ENCODE data around the gene FUT6. TPM values are rescaled to one million over a fixed set of nuclear protein-coding genes. Genes with fewer than 3 reads are reported as not detected.

FUT6 gene
- total RNA-seq, 1 donor from 2014 or later = not detected

DNA sequence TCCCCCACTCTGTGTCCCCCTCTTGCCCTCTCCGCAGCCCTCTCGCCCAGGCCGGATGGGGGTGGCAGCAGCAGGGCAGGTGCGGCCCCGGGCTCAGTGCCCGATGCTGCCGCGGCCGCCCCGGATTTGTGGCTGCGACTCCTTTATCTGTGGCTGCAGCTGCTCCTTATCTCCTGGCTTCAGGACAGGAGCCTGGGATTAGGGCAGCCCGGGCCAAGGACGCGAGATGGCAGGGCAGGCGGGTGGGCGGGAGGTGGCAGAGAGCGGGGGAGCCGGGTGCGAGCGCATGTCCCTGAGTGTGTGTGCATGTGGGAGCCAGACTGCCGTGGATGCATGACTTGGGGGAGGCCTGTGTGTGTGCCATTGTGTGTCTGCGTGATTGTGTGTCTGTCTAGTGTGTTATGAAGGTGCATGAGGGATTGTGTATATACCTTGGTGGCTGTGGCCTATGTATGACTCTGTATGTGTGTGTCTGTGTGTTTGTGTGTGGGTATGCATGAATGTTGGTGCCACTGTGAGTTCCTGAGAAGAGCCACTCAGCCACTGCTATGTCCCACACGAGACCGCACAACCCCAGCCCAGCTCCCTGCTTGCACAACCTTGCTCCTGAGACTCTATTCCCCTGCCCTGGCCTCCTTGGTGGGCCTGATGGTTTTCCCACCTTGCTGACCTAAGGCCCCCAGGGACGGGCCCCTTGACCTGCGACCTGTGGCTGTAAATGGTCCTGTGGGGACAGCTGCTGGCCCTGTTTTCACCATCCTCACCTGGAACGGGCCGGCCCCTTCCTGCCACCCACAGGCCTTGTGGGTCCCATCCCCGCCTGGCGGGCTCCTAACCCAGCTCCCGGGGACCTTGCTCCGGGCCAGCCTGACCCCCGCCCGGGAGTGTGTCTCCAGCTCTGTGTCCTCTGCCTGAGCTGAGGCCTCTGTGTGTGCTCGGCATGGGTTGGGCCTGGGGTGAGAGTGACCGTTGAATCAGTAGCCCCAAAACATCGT, 40.0 kb downstream of the FUT6 start:
- no peak for DNase-seq
- intact Hi-C loops (cut with micrococcal nuclease) = no loop called here
- H3K27ac Mint-ChIP-seq = no peak overlapping the region
- CTCF ChIA-PET = no interaction called here
- POLR2A ChIA-PET = no interaction called here
- H3K36me3 Mint-ChIP-seq (ENCODE audit: low read depth) = no peaks in the 10 kb centered on the region
- no peak for ATAC-seq (ENCODE audit: low read depth)
- H3K9me3 Mint-ChIP-seq = no peaks in the 10 kb centered on the region
- H3K4me3 Mint-ChIP-seq = no peak overlapping the region
- TF ChIP-seq, protein P1, sequence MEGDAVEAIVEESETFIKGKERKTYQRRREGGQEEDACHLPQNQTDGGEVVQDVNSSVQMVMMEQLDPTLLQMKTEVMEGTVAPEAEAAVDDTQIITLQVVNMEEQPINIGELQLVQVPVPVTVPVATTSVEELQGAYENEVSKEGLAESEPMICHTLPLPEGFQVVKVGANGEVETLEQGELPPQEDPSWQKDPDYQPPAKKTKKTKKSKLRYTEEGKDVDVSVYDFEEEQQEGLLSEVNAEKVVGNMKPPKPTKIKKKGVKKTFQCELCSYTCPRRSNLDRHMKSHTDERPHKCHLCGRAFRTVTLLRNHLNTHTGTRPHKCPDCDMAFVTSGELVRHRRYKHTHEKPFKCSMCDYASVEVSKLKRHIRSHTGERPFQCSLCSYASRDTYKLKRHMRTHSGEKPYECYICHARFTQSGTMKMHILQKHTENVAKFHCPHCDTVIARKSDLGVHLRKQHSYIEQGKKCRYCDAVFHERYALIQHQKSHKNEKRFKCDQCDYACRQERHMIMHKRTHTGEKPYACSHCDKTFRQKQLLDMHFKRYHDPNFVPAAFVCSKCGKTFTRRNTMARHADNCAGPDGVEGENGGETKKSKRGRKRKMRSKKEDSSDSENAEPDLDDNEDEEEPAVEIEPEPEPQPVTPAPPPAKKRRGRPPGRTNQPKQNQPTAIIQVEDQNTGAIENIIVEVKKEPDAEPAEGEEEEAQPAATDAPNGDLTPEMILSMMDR (IDR thresholded peaks at IDR 0.05) = no peak
- peaks cover 29% of the 10 kb centered on the region for H3K27me3 Mint-ChIP-seq
- peaks cover 21% of the 10 kb centered on the region for H3K4me1 Mint-ChIP-seq

DNA sequence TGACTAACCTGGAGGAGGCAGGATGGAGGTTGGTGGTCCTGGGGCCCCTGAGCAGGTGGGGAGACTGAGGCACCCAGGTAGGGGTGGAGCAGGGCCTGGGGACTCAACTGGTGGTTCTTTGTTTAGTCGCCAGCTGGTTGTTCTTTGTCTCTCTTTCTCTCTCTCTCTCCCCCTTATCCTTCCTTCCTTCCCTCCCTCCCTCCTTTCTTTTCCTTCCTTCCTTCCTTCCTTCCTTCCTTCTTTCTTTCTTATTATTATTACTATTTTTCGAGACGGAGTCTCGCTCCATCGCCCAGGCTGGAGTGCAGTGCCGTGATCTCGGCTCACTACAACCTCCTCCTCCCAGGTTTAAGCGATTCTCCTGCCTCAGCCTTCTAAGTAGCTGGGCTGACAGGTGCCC, 41.3 kb downstream of the FUT6 start:
- no peaks in the 10 kb centered on the region for H3K36me3 Mint-ChIP-seq (ENCODE audit: low read depth)

DNA sequence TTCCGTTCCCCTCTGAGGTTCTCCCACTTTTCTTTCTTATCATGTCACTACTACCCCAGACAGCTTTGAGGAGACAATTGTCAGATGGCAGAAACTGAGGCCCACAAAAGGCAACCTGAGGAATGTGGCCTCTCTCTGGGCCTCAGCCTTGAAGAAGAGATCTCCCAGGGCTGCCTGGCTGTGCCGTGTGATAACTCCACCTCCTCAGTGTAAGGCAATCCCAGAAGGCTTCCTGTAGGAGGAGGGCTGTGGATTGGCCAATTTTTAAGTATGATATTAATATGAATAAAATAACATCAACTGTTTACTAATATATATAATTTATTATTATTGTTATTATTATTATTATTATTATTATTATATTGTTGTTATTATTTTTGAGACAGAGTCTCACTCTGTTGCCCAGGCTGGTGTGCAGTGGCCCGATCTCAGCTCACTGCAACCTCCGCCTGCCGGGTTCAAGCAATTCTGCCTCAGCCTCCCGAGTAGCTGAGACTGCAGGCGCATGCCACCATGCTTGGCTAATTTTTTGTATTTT, 44.1 kb downstream of the FUT6 start:
- intact Hi-C loops (cut with micrococcal nuclease) = no loop called here
- Mint-ChIP-seq H3K9me3 (no peaks in the 10 kb centered on the region), H3K27me3 (peaks cover 12% of the 10 kb centered on the region), H3K4me1 (peaks cover 8% of the 10 kb centered on the region), H3K27ac (no peak overlapping the region), H3K4me3 (no peak overlapping the region), H3K36me3 (ENCODE audit: low read depth) (peaks cover 7% of the 10 kb centered on the region)
- ChIA-PET POLR2A (no interaction called here), CTCF (interaction anchor here (1.2 kb wide), 1 partner anchor 9 kb away, joined by 3 read pairs; no protein-coding TSS in a partner anchor)
- ATAC-seq (ENCODE audit: low read depth) = no peak
- TF ChIP-seq, protein P1 (IDR thresholded peaks at IDR 0.05) = no peak
- no peak for DNase-seq

More for the DNA sequence above, 41.3 kb downstream of the FUT6 start:
- CTCF ChIA-PET = interaction anchor here (0.6 kb wide), 1 partner anchor 1017 kb away, joined by 3 read pairs; no protein-coding TSS in a partner anchor
- Mint-ChIP-seq H3K4me1 (peaks cover 9% of the 10 kb centered on the region), H3K4me3 (no peak overlapping the region), H3K27ac (no peak overlapping the region), H3K9me3 (no peaks in the 10 kb centered on the region), H3K27me3 (peaks cover 25% of the 10 kb centered on the region)
- ATAC-seq (ENCODE audit: low read depth) (no peak), DNase-seq (no peak)
- TF ChIP-seq, protein P1 (IDR thresholded peaks at IDR 0.05) = no peak
- POLR2A ChIA-PET = no interaction called here
- intact Hi-C loops (cut with micrococcal nuclease) = no loop called here

DNA sequence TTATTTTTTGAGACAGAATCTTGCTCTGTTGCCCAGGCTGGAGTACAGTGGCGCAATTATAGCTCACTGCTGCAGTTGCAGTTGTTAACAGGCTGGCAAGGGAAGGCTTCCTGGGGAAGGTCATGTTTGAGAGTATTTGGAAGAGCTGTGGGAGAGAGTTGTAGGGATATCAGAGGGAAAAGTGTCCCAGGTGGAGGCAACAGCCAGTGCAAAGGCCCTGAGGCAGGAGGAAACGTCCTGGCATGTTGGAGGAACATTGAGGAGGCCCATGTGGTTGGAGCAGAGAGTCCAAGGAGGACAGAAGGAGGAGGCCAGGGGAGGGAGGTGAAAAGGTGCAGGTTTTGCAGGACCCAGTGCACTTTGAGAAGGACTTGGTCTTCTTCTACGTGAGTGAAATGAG, 46.3 kb downstream of the FUT6 start:
- ATAC-seq (ENCODE audit: low read depth) (no peak), DNase-seq (no peak)
- no peak overlapping the region for H3K4me3 Mint-ChIP-seq
- ChIA-PET POLR2A (no interaction called here), CTCF (interaction anchor here (3.0 kb wide), 1 partner anchor 11 kb away, joined by 12 read pairs; no protein-coding TSS in a partner anchor)
- intact Hi-C loops (cut with micrococcal nuclease) = loop anchor here (5.0 kb wide), 4 partner anchors 171 to 1321 kb away; partner anchors contain the start of genes FEM1A, GPR108, HDGFL2 and SAFB
- H3K4me1 Mint-ChIP-seq = peaks cover 15% of the 10 kb centered on the region
- H3K27ac Mint-ChIP-seq = no peak overlapping the region
- peaks cover 6% of the 10 kb centered on the region for H3K27me3 Mint-ChIP-seq
- H3K36me3 Mint-ChIP-seq (ENCODE audit: low read depth) = peaks cover 25% of the 10 kb centered on the region
- TF ChIP-seq, protein P1 (IDR thresholded peaks at IDR 0.05) = no peak
- no peaks in the 10 kb centered on the region for H3K9me3 Mint-ChIP-seq

DNA sequence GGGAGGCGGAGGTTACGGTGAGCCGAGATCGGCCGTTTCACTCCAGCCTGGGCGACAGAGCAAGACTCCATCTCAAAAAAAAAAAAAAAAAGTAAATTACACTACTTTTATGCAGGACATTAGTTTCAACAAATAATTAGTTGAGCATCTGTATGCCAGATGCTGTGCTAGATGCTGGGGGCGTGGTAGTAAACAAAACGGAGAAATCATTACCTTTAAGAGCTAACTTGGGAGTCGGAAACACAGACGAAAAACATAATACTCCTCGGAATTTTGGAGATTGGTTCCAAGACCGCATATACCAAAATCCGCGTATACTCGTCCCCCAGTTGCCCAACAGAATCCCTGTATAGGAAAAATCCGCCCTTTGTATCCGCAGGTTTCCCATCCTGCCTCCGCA, 47.3 kb downstream of the FUT6 start:
- Mint-ChIP-seq H3K4me3 (no peak overlapping the region), H3K9me3 (no peaks in the 10 kb centered on the region), H3K27ac (no peak overlapping the region), H3K36me3 (ENCODE audit: low read depth) (peaks cover 32% of the 10 kb centered on the region), H3K4me1 (peaks cover 15% of the 10 kb centered on the region), H3K27me3 (peaks cover 6% of the 10 kb centered on the region)
- ATAC-seq (ENCODE audit: low read depth) (no peak), DNase-seq (no peak)
- ChIA-PET CTCF (interaction anchor here (3.0 kb wide), 1 partner anchor 12 kb away, joined by 12 read pairs; no protein-coding TSS in a partner anchor), POLR2A (interaction anchor here (2.4 to 2.9 kb wide), 2 partner anchors 36 to 72 kb away, joined by 15 read pairs; partner anchors contain the start of genes CATSPERD and LONP1)
- TF ChIP-seq, protein P1 (IDR thresholded peaks at IDR 0.05) = no peak
- intact Hi-C loops (cut with micrococcal nuclease) = loop anchor here (5.0 kb wide), 4 partner anchors 170 to 1320 kb away; partner anchors contain the start of genes FEM1A, GPR108, HDGFL2 and SAFB
